ENCODE data around the gene PLEKHM3.

DNA sequence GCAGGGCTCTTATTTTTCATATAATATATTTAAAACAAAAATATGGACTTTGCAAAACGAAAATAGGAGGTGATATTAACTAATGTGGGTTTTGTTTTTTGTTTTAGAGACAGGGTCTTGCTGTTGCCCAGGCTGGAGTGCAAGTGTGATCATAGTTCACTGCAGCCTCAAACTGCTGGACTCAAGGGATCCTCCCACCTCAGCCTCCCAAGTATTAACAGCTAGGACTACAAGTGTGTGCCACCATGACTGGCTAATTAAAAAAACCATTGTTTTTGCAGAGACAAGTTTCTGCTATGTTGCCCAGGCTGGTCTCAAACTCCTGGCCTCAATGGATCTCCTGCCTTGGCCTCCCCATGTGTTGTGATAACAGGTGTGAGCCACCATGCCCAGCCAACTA lies 185.2 kb downstream of the PLEKHM3 start:
- TF ChIP-seq SUZ12 (IDR thresholded peaks at IDR 0.05) (no peak), SP1 (IDR thresholded peaks at IDR 0.05) (no peak), ELF4 (IDR thresholded peaks at IDR 0.05) (no peak), FOXM1 (IDR thresholded peaks at IDR 0.05; ENCODE audit: borderline replicate concordance) (no peak), CTBP1 (IDR thresholded peaks at IDR 0.05; ENCODE audit: borderline replicate concordance) (no peak), L3MBTL2 (conservative IDR thresholded peaks at IDR 0.05) (no peak), BHLHE40 (IDR thresholded peaks at IDR 0.05; ENCODE audit: borderline replicate concordance) (no peak), NFRKB (IDR thresholded peaks at IDR 0.05) (no peak), FOXK2 (IDR thresholded peaks at IDR 0.05) (no peak)

All from HEK293T (cell line).